ENCODE measurements around the gene LDLRAD4.

- TF ChIP-seq EZH2 (IDR thresholded peaks at IDR 0.05; ENCODE audit: borderline replicate concordance, insufficient read depth, low read depth, low read length, poor library complexity, severe bottlenecking): no peak
- TF ChIP-seq, protein P1, sequence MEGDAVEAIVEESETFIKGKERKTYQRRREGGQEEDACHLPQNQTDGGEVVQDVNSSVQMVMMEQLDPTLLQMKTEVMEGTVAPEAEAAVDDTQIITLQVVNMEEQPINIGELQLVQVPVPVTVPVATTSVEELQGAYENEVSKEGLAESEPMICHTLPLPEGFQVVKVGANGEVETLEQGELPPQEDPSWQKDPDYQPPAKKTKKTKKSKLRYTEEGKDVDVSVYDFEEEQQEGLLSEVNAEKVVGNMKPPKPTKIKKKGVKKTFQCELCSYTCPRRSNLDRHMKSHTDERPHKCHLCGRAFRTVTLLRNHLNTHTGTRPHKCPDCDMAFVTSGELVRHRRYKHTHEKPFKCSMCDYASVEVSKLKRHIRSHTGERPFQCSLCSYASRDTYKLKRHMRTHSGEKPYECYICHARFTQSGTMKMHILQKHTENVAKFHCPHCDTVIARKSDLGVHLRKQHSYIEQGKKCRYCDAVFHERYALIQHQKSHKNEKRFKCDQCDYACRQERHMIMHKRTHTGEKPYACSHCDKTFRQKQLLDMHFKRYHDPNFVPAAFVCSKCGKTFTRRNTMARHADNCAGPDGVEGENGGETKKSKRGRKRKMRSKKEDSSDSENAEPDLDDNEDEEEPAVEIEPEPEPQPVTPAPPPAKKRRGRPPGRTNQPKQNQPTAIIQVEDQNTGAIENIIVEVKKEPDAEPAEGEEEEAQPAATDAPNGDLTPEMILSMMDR (IDR thresholded peaks at IDR 0.05): no peak
These were observed 283.3 kb downstream of the LDLRAD4 start for GRCh38 chr18:13501891-13502290.
